Psoas muscle (tissue), 8 donors: Measurements from ENCODE around the gene SPATA25. TPM values are rescaled to one million over a fixed set of nuclear protein-coding genes. Genes with fewer than 3 reads are reported as not detected.
A peak's percentile ranks its signal among the peaks of the same experiment; 100 is the strongest.
"Not testable (repeated sequence)": the region's sequence is repeated elsewhere in the genome, so short reads cannot be mapped to it uniquely, and the experiment has no call there.

Source experiments
- ATAC-seq, 4 donors: fragments of 200-7000 bp; cut with Tn5 transposase; one replicate each; pipeline ENCODE4 v1.9.1; 2020; ENCODE audit warnings: moderate library complexity in 3 of 4, mild to moderate bottlenecking in 2 of 4
- DNase-seq, 2 donors: peaks; one replicate each; pipeline ENCODE4 v3.0.0-alpha.2; 2020
- H3K27ac ChIP-seq: fragments of 200-600 bp; one replicate; pipeline ENCODE4 v1.8.0; 2022
- H3K27me3 ChIP-seq, 3 donors: fragments of 200-600 bp in 1 of 3; one replicate each; pipeline versions ENCODE4 v1.6.1 to v1.8.0; 2013 to 2022; ENCODE audit warnings: low read length in 2 of 3, mild to moderate bottlenecking in 2 of 3, moderate library complexity in 1 of 3; ENCODE audit not compliant: insufficient read depth in 3 of 3
- H3K36me3 ChIP-seq, 2 donors: fragments of 200-600 bp in 1 of 2; one replicate each; pipeline versions ENCODE4 v1.6.1 to v1.8.0; 2013 to 2022; ENCODE audit warnings: low read depth in 1 of 2, mild to moderate bottlenecking in 1 of 2, moderate library complexity in 1 of 2; ENCODE audit not compliant: insufficient read depth in 1 of 2
- H3K4me1 ChIP-seq: fragments of 200-600 bp; one replicate; pipeline ENCODE4 v1.8.0; 2022
- H3K4me3 ChIP-seq: fragments of 200-600 bp; one replicate; pipeline ENCODE4 v1.8.0; 2022; ENCODE audit warnings: mild to moderate bottlenecking
- H3K9me3 ChIP-seq: fragments of 200-600 bp; one replicate; pipeline ENCODE4 v1.8.0; 2022
- WGBS, 3 donors: extraction: QIAGEN DNeasy Blood & Tissue Kit; methylation state at CpG; one replicate each; pipeline versions ENCODE4 v1.1.6 to v1.1.7; 2013; 5-methylcytosine and 5-hydroxymethylcytosine counted together
- intact Hi-C, 2 donors: fragments of 100-400 bp; cut with DNase I; formaldehyde crosslinking; loops; one replicate each; pipeline versions ENCODE4 v1.11.0 to v1.14.2; 2022
- polyA plus RNA-seq, 3 donors: library from polyadenylated mRNA; stranded (reverse); fragments of 200-250 nt; gene quantifications; one replicate each; pipeline ENCODE4 v1.2.3, GENCODE V29; 2013
- total RNA-seq, 4 donors: library from RNA; stranded (reverse); fragmentation: NEBNext Ultra II Directional in 2 of 4; extraction: Animal tissue kit (Norgen Biotek cat#: 25700) in 2 of 4; gene quantifications; one replicate each; pipeline versions ENCODE4 v1.2.1 to v1.2.4, GENCODE V29; 2021 to 2023
- TF ChIP-seq, protein P1 (sequence below): fragments of 200-600 bp; IDR thresholded peaks from one replicate; pipeline ENCODE4 v1.8.0; 2022; ENCODE audit warnings: antibody characterized with exemption
- donor health status: healthy with polysubstance abuse.
- donor health status: DM: no; HTN: no; CAD: no; lungs with moderate emphysema.
- donor health status: Bipolar disorder and iron deficiency.
- donor health status: healthy.
- donor health status: DM: yes; HTN: yes; CAD: no.
- donor health status: DM: no; HTN: no; CAD: no.
- donor health status: DM: no; HTN: no; CAD: no.
- donor health status: DM: yes; HTN: yes; CAD: no.

The SPATA25 gene
- total and polyA plus RNA-seq, 7 donors = 1.0 to 2.7 (median 1.6) TPM

DNA sequence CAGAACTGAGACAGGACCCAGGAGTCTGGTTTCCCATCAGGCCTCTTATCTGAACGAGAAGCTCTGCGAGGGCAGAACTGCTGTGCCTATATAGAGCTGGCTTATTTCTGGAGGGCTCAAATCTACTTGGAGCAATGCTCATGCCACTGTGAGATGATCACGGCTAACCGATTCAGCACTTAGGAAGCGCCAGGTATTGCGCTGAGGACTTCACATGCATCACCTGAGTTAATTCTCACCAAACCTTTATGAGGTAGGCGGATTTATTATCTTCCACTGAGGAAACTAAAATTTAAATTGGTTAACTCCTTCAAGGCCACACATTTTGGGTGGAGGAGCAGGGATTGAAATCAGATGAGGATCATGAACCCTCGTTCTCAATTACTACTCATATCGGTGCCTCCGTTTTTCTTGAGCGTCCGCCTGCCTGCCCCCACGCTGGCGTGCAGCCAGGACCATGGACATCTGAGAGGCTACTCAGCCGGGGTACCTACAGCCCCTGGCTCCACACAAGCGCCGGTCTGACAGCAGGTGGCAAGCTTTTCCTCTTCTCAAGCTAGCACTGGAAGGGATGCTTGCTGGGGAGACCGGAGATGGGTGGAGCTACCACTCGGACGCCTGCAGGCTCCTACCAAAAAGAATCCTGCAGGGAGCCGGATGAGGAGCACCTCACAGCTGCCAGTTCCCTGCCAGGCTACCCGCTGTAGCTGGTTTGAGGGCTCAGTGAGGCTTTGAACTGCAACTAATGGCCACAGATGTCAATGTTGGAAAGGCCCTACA is 46.0 kb upstream of the SPATA25 start:
- 21 to 28% (median 24%) methylated on average over 22 of the region's 22 CpGs for WGBS, 3 donors
- TF ChIP-seq, protein P1, sequence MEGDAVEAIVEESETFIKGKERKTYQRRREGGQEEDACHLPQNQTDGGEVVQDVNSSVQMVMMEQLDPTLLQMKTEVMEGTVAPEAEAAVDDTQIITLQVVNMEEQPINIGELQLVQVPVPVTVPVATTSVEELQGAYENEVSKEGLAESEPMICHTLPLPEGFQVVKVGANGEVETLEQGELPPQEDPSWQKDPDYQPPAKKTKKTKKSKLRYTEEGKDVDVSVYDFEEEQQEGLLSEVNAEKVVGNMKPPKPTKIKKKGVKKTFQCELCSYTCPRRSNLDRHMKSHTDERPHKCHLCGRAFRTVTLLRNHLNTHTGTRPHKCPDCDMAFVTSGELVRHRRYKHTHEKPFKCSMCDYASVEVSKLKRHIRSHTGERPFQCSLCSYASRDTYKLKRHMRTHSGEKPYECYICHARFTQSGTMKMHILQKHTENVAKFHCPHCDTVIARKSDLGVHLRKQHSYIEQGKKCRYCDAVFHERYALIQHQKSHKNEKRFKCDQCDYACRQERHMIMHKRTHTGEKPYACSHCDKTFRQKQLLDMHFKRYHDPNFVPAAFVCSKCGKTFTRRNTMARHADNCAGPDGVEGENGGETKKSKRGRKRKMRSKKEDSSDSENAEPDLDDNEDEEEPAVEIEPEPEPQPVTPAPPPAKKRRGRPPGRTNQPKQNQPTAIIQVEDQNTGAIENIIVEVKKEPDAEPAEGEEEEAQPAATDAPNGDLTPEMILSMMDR = peak; percentile 32
- Histone ChIP-seq H3K27ac (peak overlapping the region; percentile 100), H3K9me3 (no peaks in the 10 kb centered on the region), H3K27me3 (no peaks in the 10 kb centered on the region), H3K36me3 (peaks cover 4 to 23% of the 10 kb centered on the region in 2 donors), H3K4me1 (peaks cover 18% of the 10 kb centered on the region), H3K4me3 (peak overlapping the region; percentile 97)
- ATAC-seq (peak; percentile 6 to 36 (median 19)), DNase-seq (peak; percentile 61 to 82)
- intact Hi-C loops = loop anchor here (5.0 to 10.0 kb wide), 2 partner anchors 41 to 1381 kb away; partner anchors contain the start of genes CTSA (in 2 of the 2) and NEURL2 (in 2 of the 2)

DNA sequence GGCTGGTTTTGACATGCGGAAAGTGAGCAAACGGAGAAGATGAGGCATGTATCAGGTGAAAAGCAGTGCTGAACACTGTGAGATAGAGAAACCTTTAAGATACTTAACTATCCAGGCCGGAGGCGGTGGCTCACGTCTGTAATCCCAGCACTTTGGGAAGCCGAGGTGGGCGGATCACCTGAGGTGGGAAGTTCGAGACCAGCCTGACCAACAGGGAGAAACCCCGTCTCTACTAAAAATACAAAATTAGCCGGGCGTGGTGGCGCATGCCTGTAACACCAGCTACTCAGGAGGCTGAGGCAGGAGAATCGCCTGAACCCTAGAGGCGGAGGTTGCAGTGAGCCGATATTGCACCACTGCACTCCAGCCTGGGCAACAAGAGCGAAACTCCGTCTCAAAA is 44.3 kb upstream of the SPATA25 start:
- not testable (repeated sequence) for H3K4me3 ChIP-seq, H3K9me3 ChIP-seq, DNase-seq, ATAC-seq, H3K27me3 ChIP-seq, H3K27ac ChIP-seq
- intact Hi-C loops = loop anchor here (5.0 to 10.0 kb wide), 2 partner anchors 39 to 1383 kb away; partner anchors contain the start of genes CTSA (in 2 of the 2) and NEURL2 (in 2 of the 2)
- H3K4me1 ChIP-seq = peaks cover 17% of the 10 kb centered on the region
- peaks cover 0 to 10% of the 10 kb centered on the region in 2 donors for H3K36me3 ChIP-seq
- WGBS, 3 donors = 91 to 94% (median 93%) methylated on average over 16 to 17 of the region's 17 CpGs

DNA sequence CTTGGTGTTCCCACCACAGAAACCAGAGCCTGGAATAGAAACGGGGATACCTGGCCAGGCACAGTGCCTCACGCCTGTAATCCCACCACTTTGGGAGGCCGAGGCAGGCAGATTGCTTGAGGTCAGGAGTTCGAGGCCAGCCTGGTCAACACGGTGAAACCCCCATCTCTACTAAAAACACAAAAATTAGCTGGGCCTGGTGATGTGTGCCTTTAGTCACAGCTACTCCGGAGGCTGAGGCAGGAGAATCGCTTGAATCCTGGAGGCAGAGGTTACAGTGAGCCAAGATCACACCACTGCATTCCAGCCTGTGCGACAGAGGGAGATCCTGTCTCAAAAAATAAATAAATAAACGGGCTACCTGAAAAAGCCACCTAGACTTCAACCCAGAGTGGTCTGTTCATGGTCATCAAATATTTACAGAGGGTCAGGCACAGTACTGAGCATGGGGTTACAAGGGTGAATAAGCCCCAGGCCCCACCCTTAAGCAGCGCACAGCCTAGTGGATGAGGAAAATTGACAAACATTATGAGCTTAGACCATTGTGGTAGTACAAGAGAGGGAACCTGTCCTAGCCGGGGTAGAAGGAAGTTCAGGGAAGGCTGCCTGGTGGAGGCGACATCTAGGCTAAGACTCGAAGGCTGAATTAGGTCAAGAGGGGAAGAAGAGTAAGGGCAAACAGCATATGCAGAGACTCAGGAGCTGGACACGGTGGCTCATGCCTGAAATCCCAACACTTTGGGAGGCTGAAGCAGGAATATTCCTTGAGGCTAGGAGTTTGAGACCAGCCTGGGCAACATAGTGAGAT is 39.9 kb upstream of the SPATA25 start:
- Histone ChIP-seq H3K9me3 (no peaks in the 10 kb centered on the region), H3K4me1 (peaks cover 14% of the 10 kb centered on the region), H3K27ac (no peak overlapping the region), H3K4me3 (no peak overlapping the region), H3K36me3 (peaks cover 0 to 2% of the 10 kb centered on the region in 2 donors), H3K27me3 (no peaks in the 10 kb centered on the region)
- DNase-seq (no peak), ATAC-seq (no peak)
- 79 to 84% (median 80%) methylated on average over 14 of the region's 14 CpGs for WGBS, 3 donors
- intact Hi-C loops = no loop called here
- TF ChIP-seq, protein P1 = no peak

DNA sequence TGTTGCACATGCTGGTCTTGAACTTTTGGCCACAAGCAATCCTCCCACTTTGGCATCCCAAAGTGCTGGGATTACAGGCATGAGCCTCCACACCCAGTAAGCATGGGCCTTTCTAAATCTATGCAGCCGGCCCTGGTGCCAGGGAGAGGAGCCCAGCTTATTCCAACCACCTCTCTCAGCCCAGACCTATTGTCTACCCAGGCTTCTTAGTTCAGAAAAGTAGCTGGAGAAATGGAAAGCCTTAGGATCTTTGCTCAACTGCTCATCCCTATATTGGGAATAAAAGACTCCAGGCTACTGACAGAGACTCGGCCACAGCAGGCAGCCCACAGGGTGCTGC is 39.3 kb upstream of the SPATA25 start:
- TF ChIP-seq, protein P1 = no peak
- H3K27ac ChIP-seq = no peak overlapping the region
- H3K27me3 ChIP-seq = no peaks in the 10 kb centered on the region
- H3K9me3 ChIP-seq = no peaks in the 10 kb centered on the region
- no peaks in the 10 kb centered on the region for H3K36me3 ChIP-seq
- peaks cover 14% of the 10 kb centered on the region for H3K4me1 ChIP-seq
- ATAC-seq (no peak), DNase-seq (no peak)
- no peak overlapping the region for H3K4me3 ChIP-seq
- intact Hi-C loops = no loop called here
- WGBS, 3 donors = 50 to 63% (median 54%) methylated on average over 2 of the region's 2 CpGs
